ENCODE measurements around the gene PIEZO1.
"Not testable (repeated sequence)": the region's sequence is repeated elsewhere in the genome, so short reads cannot be mapped to it uniquely, and the experiment has no call there.

The PIEZO1 gene

DNA sequence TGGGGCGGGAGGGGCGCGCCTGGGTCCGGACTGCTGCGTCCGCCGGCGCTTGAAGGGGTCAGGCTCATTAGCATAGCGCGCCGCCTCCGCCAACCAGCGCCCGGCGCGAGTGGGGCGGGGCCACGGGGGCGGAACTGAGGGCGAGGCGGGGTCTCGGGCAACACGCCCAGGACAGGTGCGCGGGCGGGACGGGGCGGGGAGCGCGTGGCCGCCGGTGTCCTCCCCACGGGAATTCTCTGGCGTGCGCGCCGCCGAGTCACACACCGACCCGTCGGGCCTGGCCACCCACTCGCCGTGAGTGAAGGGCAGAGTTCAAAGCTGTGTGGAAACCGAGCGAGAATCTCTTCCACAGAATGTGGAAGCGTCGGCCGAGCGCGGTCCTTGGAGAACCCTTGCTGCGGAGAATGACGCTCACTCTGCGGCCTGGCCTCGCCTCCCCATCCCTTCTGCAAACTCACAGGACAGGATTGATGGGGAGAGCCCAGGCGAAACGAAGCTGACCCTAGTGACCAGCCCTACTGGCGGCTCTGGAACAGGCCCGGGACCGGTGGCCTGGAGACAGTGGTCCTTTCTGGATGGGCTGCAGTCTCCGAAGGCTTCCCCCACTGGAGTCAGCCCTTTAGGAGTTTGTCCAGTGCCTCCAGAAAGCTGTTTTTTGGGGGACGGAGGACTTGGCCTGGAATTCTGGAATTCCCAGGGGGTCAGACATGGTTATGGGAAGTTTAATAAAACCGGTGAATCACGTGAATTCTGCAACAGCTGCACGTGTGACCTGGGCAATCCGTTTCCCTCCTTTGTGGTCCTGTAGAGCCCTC lies 98.4 kb downstream of the PIEZO1 start, which contains the start of gene SNAI3:
Gene SNAI3 (minus strand): TSS at position 69 of the 815 bp plus-strand sequence. CDS start 101 bp downstream, outside the sequence.
- DNase-seq (ENCODE audit: low spot score), result peak; percentile 55

- no peak for DNase-seq (ENCODE audit: low spot score)
These were observed 99.0 kb downstream of the PIEZO1 start for GRCh38 chr16:88686062-88686438.

- DNase-seq (ENCODE audit: low spot score), result no peak
These were observed 99.6 kb downstream of the PIEZO1 start for GRCh38 chr16:88685156-88686061.

- no peak for DNase-seq (ENCODE audit: low spot score)
These were observed 100.4 kb downstream of the PIEZO1 start for GRCh38 chr16:88684569-88685155.

DNA sequence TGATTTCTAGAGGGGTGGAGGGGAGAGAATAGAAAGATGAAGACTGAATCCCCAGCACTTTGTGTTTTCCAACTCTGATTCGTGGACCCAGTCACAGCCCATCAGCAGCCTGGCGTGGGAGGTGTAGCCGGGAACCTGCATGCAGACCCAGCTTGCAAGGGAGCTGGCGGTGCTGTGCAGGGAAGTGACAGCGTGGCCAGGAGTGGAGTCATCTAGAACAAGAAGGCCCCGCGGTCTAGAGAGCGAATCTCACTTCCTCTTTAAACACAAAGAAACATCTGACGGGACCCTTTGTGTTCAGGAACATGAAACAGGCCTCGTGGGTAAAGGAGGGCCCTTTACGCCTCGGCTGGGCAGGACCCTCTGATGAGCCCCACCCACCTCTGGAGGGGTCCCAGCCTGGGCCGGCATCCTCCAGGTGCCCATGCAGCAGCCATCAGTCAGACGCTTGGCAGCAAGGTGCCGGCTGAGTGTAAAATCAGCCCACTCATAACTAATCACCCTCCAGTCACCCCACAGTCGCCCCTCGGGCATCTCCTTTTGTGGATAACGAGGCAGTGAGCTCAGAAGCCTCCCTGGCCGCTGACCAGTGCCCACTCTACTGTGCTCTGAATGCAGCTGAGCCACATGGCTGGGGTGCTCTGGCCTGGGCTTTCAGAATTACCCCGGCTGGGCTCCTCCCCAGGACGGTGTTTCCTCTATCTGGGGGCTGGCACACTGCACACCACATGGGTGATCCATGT lies 103.1 kb downstream of the PIEZO1 start:
- DNase-seq (ENCODE audit: low spot score), result no peak

DNA sequence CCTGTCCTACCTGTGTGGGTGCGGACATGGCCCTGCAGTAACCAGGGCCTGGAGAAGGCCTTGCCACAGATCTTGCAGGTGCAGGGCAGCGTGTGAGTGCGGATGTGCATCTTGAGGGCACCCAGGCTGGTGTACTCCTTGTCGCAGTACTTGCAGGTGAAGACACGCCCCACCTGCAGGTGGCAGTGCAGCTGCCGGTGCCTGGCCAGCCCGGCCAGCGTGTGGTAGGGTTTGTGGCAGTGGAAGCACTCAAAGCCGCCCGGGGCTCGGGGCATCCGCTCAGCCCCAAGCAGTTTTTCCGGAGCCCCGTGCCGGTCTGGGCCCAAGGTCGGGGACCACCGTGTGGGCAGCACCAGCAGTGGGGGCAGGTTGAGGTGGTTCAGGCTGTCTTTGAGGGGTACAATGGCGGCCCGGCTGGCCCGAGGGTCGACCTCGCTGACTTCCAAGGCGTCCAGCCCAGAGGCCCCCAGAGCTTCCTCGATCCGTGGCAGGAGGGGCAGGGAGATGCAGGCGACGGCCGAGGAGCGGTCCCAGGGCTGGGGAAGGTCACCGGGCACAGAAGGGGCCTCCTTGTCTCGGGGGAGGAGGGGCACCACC lies 103.8 kb downstream of the PIEZO1 start:
- DNase-seq (ENCODE audit: low spot score), result no peak

GRCh38 chr16:88680554-88681083 lies 104.4 kb downstream of the PIEZO1 start:
- DNase-seq (ENCODE audit: low spot score), result no peak

- DNase-seq (ENCODE audit: low spot score), result no peak
These were observed 106.6 kb downstream of the PIEZO1 start for GRCh38 chr16:88678224-88678979.

GRCh38 chr16:88677721-88678120 lies 107.3 kb downstream of the PIEZO1 start:
- no peak for DNase-seq (ENCODE audit: low spot score)

GRCh38 chr16:88676502-88677242 lies 108.3 kb downstream of the PIEZO1 start:
- DNase-seq (ENCODE audit: low spot score), result no peak

DNA sequence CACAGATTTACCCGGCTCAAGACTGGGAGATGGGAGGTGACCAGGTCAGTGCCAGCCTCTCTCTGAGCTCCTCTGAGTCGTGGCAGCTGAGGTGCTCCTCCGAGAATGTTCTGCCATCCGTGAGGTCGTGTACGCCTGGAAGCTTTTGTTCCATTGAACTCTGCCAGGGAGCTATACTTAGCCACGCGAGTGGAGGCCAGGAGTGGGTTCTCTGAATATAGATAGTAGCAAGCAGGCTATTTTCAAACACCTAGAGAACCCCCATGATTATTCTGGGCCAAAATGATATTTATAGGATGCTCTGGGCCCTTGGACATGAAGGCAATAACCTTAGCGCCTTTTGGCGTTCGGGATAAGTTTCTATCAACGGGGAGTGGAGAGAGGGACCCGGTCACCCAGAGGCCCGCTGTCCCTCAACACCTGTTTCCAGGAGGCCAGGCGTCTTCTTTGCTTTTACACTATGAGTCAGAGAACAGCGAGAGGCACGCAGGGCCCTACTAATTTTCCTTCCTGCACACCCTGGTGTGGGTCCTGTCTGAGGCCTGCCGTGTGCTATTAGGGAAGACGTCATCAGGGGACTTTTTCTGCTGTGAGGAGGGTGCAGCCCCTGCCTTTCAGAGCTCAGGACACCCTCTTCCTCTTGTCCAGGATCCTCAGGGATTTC lies 111.2 kb downstream of the PIEZO1 start:
- no peak for DNase-seq (ENCODE audit: low spot score)

- DNase-seq (ENCODE audit: low spot score), result no peak
These were observed 112.2 kb downstream of the PIEZO1 start for GRCh38 chr16:88672776-88673175.

DNA sequence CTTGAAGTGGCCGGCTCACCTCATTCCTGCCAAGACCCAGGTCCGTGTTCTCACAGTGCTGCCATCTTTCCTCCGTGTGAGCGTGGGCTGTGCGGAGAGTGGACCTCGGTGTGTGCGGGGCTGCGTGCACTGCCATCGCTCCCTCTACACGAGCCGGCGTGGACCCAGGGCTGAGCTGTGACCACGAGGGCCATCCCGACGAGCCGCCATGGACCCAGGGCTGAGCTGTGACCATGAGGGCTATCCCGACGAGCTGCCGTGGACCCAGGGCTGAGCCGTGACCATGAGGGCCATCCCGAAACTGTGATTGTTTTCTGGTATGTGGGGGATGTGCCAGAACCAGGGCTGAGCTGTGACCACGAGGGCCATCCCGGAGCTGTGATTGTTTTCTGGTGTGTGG lies 113.2 kb downstream of the PIEZO1 start:
- no peak for DNase-seq (ENCODE audit: low spot score)

DNA sequence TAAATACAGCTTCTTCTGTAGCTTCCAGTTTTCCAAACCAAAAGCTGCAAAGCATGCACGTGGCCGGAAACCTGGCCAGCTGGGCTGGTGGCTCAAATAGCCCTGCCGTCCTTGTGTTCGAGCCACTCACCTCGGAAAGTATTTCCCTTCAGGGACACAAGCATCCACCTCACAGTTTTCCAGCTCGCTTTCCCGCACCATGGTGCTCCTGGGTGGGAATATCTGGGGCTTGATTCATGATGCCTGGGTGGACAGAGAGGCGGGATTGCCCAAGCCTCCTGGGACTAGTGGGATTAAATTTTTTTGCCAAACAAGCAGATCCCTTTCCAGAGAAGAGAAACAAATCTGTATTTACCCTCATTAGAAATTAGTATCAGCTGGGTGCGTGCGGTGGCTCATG lies 115.0 kb downstream of the PIEZO1 start:
- DNase-seq (ENCODE audit: low spot score), result no peak

DNA sequence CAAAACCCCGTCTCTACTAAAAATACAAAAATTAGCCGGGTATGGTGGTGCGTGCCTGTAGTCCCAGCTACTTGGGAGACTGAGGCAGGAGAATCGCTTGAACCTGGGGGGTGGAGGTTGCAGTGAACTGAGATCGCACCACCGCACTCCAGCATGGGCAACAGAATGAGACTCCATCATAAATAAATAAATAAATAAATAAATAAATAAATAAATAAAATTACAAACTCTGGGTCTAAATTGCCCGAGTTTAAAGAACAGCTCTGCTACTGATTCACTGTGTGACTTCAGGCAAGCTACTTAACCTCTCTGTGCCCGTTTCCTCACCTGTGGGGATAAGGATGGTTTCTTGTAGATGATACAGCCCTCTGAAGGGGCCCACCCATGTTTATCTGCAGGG lies 115.5 kb downstream of the PIEZO1 start:
- not testable (repeated sequence) for DNase-seq (ENCODE audit: low spot score)

- no peak for DNase-seq (ENCODE audit: low spot score)
These were observed 117.6 kb downstream of the PIEZO1 start for GRCh38 chr16:88667461-88667860.

DNA sequence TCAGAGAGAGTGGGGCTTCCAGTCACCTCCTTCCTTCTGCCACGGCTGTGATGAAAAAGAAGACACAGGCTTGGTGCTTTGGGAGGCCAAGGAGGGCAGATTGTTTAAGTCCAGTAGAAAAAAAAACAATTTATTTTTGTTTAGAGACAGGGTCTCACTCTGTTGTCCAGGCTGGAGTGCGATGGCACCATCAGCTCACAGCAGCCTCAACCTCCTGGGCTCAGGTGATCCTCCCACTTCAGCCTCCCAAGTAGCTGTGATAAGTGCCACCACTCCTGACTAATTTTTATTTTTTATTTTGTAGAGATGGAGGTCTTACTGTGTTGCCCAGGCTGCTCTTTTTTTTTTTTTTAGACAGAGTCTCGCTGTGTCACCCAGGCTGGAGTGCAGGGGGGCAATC lies 119.5 kb downstream of the PIEZO1 start:
- DNase-seq (ENCODE audit: low spot score), result no peak

Data from hematopoietic multipotent progenitor cell treated with erythropoietin and hydrocortisone succinate and interleukin-3 and kit ligand, for 15 days (in vitro differentiated cells).